Measurements from ENCODE around the gene DHX8. TPM values are rescaled to one million over a fixed set of nuclear protein-coding genes. Genes with fewer than 3 reads are reported as not detected.
A peak's percentile ranks its signal among the peaks of the same experiment; 100 is the strongest.

DHX8 gene
- total and polyA plus RNA-seq, 2 experiments from 2014 or later, result 16.4 to 30.7 TPM

DNA sequence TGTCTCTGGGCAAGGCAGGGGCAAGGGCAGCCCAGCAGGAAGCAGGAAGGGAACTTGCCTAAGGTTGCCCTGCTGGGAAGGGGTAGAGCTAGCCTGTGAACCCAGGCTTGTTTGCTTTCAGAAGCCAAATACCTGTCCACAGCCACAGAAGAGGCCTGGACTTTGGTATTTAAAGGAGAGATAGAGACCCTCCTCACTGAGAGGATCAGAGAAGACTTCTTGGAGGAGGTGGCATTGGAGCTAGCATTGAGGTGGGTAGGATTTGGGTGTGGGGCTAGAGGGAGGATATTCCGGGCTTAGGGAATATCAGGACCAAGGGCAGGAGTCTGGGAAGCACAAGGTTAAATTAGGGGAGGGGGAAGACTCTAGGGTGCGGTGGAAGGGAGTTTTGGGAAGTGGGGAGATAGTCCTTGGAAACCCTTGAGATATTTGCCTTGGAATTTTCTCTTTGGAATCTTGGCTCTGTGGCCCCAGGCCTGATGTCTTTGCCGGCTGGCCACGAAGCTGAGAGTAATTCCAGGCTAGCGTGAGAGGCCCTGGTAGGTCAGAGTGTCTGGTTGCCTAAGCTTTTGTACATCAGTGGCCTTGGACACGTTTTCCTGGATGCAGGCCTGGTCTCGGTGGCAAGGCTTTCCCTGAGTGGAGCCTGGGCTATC lies 75.5 kb downstream of the DHX8 start:
- TF ChIP-seq, protein P1, sequence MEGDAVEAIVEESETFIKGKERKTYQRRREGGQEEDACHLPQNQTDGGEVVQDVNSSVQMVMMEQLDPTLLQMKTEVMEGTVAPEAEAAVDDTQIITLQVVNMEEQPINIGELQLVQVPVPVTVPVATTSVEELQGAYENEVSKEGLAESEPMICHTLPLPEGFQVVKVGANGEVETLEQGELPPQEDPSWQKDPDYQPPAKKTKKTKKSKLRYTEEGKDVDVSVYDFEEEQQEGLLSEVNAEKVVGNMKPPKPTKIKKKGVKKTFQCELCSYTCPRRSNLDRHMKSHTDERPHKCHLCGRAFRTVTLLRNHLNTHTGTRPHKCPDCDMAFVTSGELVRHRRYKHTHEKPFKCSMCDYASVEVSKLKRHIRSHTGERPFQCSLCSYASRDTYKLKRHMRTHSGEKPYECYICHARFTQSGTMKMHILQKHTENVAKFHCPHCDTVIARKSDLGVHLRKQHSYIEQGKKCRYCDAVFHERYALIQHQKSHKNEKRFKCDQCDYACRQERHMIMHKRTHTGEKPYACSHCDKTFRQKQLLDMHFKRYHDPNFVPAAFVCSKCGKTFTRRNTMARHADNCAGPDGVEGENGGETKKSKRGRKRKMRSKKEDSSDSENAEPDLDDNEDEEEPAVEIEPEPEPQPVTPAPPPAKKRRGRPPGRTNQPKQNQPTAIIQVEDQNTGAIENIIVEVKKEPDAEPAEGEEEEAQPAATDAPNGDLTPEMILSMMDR (IDR thresholded peaks at IDR 0.05; ENCODE audit: low read depth, low read length), result no peak
- H3K9me3 ChIP-seq (ENCODE audit: low read depth), result no peaks in the 10 kb centered on the region
- no peak for DNase-seq (ENCODE audit: low read depth in 1 of 2, low spot score in 1 of 2)
- H3K36me3 ChIP-seq, result no peaks in the 10 kb centered on the region
- no peaks in the 10 kb centered on the region for H3K27me3 ChIP-seq
- no peak overlapping the region for H3K27ac ChIP-seq
- no peak overlapping the region for H3K4me3 ChIP-seq
- H3K4me1 ChIP-seq (ENCODE audit: low read depth), result peaks cover 15% of the 10 kb centered on the region

- Histone ChIP-seq H3K27ac (no peak overlapping the region), H3K9me3 (ENCODE audit: low read depth) (no peaks in the 10 kb centered on the region), H3K4me1 (ENCODE audit: low read depth) (peaks cover 13% of the 10 kb centered on the region), H3K27me3 (no peaks in the 10 kb centered on the region), H3K4me3 (no peak overlapping the region), H3K36me3 (no peaks in the 10 kb centered on the region)
- TF ChIP-seq, protein P1 (IDR thresholded peaks at IDR 0.05; ENCODE audit: low read depth, low read length), result no peak
- DNase-seq (ENCODE audit: low read depth in 1 of 2, low spot score in 1 of 2), result no peak
Measured at GRCh38 chr17:43560461-43561427, 77.0 kb downstream of the DHX8 start.

GRCh38 chr17:43562679-43563599 lies 79.2 kb downstream of the DHX8 start:
- H3K27me3 ChIP-seq, result no peaks in the 10 kb centered on the region
- no peaks in the 10 kb centered on the region for H3K36me3 ChIP-seq
- no peaks in the 10 kb centered on the region for H3K9me3 ChIP-seq (ENCODE audit: low read depth)
- DNase-seq (ENCODE audit: low read depth in 1 of 2, low spot score in 1 of 2), result peak in 1 of 2 donors; percentile 48
- H3K4me1 ChIP-seq (ENCODE audit: low read depth), result peaks cover 13% of the 10 kb centered on the region
- no peak overlapping the region for H3K4me3 ChIP-seq
- H3K27ac ChIP-seq, result no peak overlapping the region
- TF ChIP-seq, protein P1 (IDR thresholded peaks at IDR 0.05; ENCODE audit: low read depth, low read length), result no peak

- Histone ChIP-seq H3K9me3 (ENCODE audit: low read depth) (no peaks in the 10 kb centered on the region), H3K4me3 (no peak overlapping the region), H3K4me1 (ENCODE audit: low read depth) (peaks cover 13% of the 10 kb centered on the region), H3K27me3 (no peaks in the 10 kb centered on the region), H3K36me3 (no peaks in the 10 kb centered on the region), H3K27ac (no peak overlapping the region)
- DNase-seq (ENCODE audit: low read depth in 1 of 2, low spot score in 1 of 2), result no peak
- TF ChIP-seq, protein P1 (IDR thresholded peaks at IDR 0.05; ENCODE audit: low read depth, low read length), result no peak
Measured at GRCh38 chr17:43563600-43564594, 80.1 kb downstream of the DHX8 start.
